ENCODE data around the gene TSPAN12.

GRCh38 chr7:120741371-120742042 lies 116.4 kb downstream of the TSPAN12 start:
- TF ChIP-seq CTCF (IDR thresholded peaks at IDR 0.05) (no peak), POLR2A (IDR thresholded peaks at IDR 0.05) (no peak), EP300 (IDR thresholded peaks at IDR 0.05) (no peak)

Measured in ovary (tissue), 3 donors.